Lung (tissue), 12 donors: ENCODE measurements around the gene OTUB2. TPM values are rescaled to one million over a fixed set of nuclear protein-coding genes. Genes with fewer than 3 reads are reported as not detected.

Source experiments
- ATAC-seq: fragments of 200-7000 bp; cut with Tn5 transposase; one replicate; pipeline ENCODE4 v1.9.1; 2020; ENCODE audit warnings: moderate number of reproducible peaks; ENCODE audit not compliant: insufficient read depth, low FRiP score
- DNase-seq, 3 donors: peaks; one replicate each; pipeline ENCODE4 v3.0.0-alpha.2; 2013 to 2017
- H3K27ac ChIP-seq, 2 donors: one replicate each; pipeline ENCODE4 v1.5.1; 2013; ENCODE audit warnings: mild to moderate bottlenecking in 2 of 2, moderate library complexity in 2 of 2, control low read depth in 1 of 2, inconsistent platforms in 1 of 2, low read depth in 1 of 2, low read length in 1 of 2
- H3K27me3 ChIP-seq, 3 donors: one replicate each; pipeline ENCODE4 v1.5.1; 2013; ENCODE audit warnings: low read length in 2 of 3; ENCODE audit not compliant: control insufficient read depth in 3 of 3, insufficient read depth in 3 of 3
- H3K36me3 ChIP-seq, 4 donors: one replicate each; pipeline ENCODE4 v1.5.1; 2013; ENCODE audit warnings: low read length in 4 of 4, mild to moderate bottlenecking in 1 of 4, moderate library complexity in 1 of 4; ENCODE audit not compliant: control insufficient read depth in 4 of 4, insufficient read depth in 4 of 4
- H3K4me1 ChIP-seq, 5 donors: one replicate each; pipeline ENCODE4 v1.5.1; 2013; ENCODE audit warnings: low read length in 5 of 5, mild to moderate bottlenecking in 2 of 5, moderate library complexity in 1 of 5; ENCODE audit not compliant: control insufficient read depth in 5 of 5, insufficient read depth in 5 of 5
- H3K4me3 ChIP-seq: one replicate; pipeline ENCODE4 v1.5.1; 2013; ENCODE audit warnings: mild to moderate bottlenecking, control low read depth, moderate library complexity
- H3K9ac ChIP-seq, 2 donors: one replicate each; pipeline ENCODE4 v1.5.1; 2013; ENCODE audit warnings: low read length in 2 of 2, control low read depth in 1 of 2; ENCODE audit not compliant: insufficient read depth in 1 of 2
- H3K9me3 ChIP-seq, 4 donors: one replicate each; pipeline ENCODE4 v1.5.1; 2013; ENCODE audit warnings: low read length in 3 of 4, mild to moderate bottlenecking in 1 of 4, moderate library complexity in 1 of 4; ENCODE audit not compliant: control insufficient read depth in 4 of 4, insufficient read depth in 3 of 4
- CTCF ChIP-seq: IDR thresholded peaks from 2 replicates; pipeline ENCODE4 v1.5.1; 2012; ENCODE audit warnings: mild to moderate bottlenecking; ENCODE audit errors: control extremely low read depth, extremely low read depth
- WGBS, 2 donors: extraction: QIAGEN DNeasy Blood & Tissue Kit; methylation state at CpG; one replicate each; pipeline ENCODE4 v1.1.7; 2013; 5-methylcytosine and 5-hydroxymethylcytosine counted together
- polyA plus RNA-seq, 2 donors: library from polyadenylated mRNA; stranded (reverse); fragments of 200-250 nt; gene quantifications; one replicate each; pipeline ENCODE4 v1.2.1, GENCODE V29; 2013
- total RNA-seq, 2 donors: library from RNA; depleted of rRNA in 1 of 2; stranded (reverse); fragments of >200 nt in 1 of 2; gene quantifications; one replicate each; pipeline ENCODE4 v1.2.1, GENCODE V29; 2014 to 2021
- donor health status: control.
- donor health status: control.
- donor health status: Bipolar disorder and iron deficiency.
- donor health status: healthy.
- donor health status: DM: yes; HTN: yes; CAD: no.

Gene OTUB2
- total and polyA plus RNA-seq, 4 donors = 0.31 to 2.2 (median 1.6) TPM

- Histone ChIP-seq H3K36me3 (no peaks in the 10 kb centered on the region), H3K4me1 (peaks cover 0 to 15% (median 7%) of the 10 kb centered on the region in 5 donors), H3K9ac (no peak overlapping the region), H3K9me3 (peaks cover 0 to 2% (median 0%) of the 10 kb centered on the region in 4 donors), H3K27ac (peak overlapping the region in 1 of 2 donors; percentile 93), H3K27me3 (peaks cover 0 to 4% (median 0%) of the 10 kb centered on the region in 3 donors), H3K4me3 (no peak overlapping the region)
- 93 to 96% methylated on average over 9 of the region's 9 CpGs for WGBS, 2 donors
- DNase-seq = no peak
- ATAC-seq = no peak
- no peak for TF ChIP-seq CTCF
These were observed 44.6 kb upstream of the OTUB2 start for GRCh38 chr14:93981316-93982229.

- Histone ChIP-seq H3K36me3 (no peaks in the 10 kb centered on the region), H3K9ac (no peak overlapping the region), H3K27ac (peak overlapping the region in 1 of 2 donors; percentile 93), H3K27me3 (no peaks in the 10 kb centered on the region), H3K4me3 (no peak overlapping the region), H3K9me3 (peaks cover 0 to 2% (median 0%) of the 10 kb centered on the region in 4 donors), H3K4me1 (peaks cover 0 to 15% (median 5%) of the 10 kb centered on the region in 5 donors)
- no peak for TF ChIP-seq CTCF
- ATAC-seq (no peak), DNase-seq (no peak)
- WGBS, 2 donors = 87 to 88% methylated on average over 10 of the region's 10 CpGs
These were observed 43.7 kb upstream of the OTUB2 start for GRCh38 chr14:93982230-93983007.

- Histone ChIP-seq H3K36me3 (no peaks in the 10 kb centered on the region), H3K9me3 (no peaks in the 10 kb centered on the region), H3K4me1 (peaks cover 0 to 15% (median 5%) of the 10 kb centered on the region in 5 donors), H3K4me3 (no peak overlapping the region), H3K27me3 (no peaks in the 10 kb centered on the region), H3K27ac (peak overlapping the region in 1 of 2 donors; percentile 93), H3K9ac (no peak overlapping the region)
- ATAC-seq = no peak
- TF ChIP-seq CTCF = no peak
- WGBS, 2 donors = 77 to 88% methylated on average over 3 of the region's 3 CpGs
- DNase-seq = no peak
These were observed 42.1 kb upstream of the OTUB2 start for GRCh38 chr14:93984070-93984469.
